Stimulated activated CD4-positive, alpha-beta T cell treated with anti-CD3 and anti-CD28 coated beads, Interleukin-12 subunit alpha, Interleukin-12 subunit beta, amount 100 ng/mL, for 24 hours (primary cell): ENCODE results near the gene SASH1.
"Not testable (repeated sequence)": the region's sequence is repeated elsewhere in the genome, so short reads cannot be mapped to it uniquely, and the experiment has no call there.

Experiments
- DNase-seq, 2 experiments: peaks; one replicate each; pipeline ENCODE4 v3.0.0-alpha.2; 2020; ENCODE audit warnings: low read depth in 2 of 2

SASH1 gene

GRCh38 chr6:148328876-148329555 is 13.6 kb upstream of the SASH1 start:
- DNase-seq, result no peak

DNA sequence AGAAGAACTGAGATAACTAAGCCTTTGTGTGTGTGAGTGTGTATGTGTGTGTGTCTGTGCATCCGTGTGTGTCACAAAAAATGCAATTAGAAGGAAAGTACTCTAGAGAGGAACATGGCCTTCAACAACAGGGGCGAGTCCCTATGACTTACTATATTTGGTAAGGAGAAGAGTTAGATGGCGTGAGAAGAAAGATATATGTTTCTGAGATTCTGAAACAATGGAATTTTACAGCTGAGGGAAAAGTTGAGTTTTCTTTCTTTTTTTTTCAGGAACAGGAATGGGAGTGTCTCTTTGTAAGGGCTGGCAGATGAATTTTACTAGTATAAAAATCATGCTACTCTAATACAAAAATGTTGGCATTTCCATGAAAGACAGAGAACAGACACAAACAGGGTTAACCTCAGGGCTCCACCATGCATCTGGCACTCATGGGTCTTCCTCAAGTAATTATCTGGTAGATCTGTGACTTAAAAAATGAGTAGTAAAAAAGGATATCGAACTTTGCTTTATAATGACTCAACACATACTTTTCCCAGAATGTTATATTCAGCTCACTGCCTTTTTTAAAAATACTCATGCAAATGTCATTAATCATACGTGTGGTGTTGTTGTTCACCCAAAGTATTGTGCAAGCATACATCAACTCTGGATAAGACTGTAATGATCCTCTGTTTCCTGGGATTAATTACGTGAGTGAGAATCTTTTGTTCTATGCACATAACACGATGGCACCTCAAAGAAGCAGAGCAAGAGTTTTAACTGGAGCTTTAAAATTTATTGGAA is 12.8 kb upstream of the SASH1 start:
- no peak for DNase-seq

DNA sequence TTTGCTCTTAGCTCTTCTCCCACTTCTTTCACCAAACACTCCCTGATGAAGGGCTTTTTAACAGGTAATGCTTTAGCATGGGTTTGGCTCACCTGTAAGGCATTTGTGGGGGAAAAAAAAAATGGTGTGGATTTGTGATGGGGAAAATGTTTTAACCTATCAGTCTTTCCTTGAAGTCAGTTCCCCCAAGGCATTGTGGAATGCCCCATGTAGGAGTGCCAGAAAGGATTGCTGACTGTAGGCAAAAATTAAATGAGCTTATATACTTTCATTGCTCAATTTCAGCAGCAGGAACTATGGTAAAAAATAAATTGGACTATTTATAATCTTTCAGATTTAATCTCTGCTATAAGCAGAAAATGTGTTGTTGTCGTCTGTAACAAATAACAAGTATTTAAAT is 10.6 kb upstream of the SASH1 start:
- DNase-seq, result no peak

DNA sequence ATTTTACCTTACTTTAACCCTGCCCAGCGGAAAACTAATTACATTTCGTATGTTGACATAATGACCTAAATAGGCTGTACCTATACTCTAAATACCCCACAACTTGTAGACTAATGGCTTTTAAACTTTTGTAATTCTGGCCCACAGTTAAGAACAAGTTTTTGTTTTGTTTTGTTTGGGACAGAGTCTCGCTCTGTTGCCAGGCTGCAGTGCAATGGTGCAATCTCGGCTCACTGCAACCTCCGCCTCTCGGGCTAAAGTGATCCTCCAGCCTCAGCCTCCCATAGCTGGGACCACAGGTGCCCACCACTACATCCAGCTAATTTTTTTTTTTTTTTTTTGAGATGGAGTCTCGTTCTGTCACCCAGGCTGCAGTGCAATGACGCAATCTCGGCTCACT is 5.7 kb upstream of the SASH1 start:
- DNase-seq, result no peak

DNA sequence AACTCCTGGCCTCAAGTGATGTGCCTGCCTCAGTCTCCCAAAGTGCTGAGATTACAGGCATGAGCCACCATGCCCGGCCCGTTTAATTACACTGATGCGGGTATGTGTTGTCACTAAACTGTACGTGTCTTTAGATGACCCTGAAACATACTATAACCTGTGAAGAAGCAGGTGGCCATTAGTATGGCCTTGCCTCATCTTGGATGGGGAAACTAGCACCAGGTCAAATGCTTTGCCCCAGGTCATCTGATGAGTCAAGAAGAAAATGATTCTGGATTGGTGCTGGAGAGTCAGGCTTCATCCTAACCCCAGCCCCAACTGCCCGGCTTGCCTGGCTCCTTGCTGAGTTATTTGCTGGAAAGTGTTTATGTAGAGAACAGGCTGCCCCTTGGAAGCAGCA is 2.9 kb upstream of the SASH1 start:
- no peak for DNase-seq

DNA sequence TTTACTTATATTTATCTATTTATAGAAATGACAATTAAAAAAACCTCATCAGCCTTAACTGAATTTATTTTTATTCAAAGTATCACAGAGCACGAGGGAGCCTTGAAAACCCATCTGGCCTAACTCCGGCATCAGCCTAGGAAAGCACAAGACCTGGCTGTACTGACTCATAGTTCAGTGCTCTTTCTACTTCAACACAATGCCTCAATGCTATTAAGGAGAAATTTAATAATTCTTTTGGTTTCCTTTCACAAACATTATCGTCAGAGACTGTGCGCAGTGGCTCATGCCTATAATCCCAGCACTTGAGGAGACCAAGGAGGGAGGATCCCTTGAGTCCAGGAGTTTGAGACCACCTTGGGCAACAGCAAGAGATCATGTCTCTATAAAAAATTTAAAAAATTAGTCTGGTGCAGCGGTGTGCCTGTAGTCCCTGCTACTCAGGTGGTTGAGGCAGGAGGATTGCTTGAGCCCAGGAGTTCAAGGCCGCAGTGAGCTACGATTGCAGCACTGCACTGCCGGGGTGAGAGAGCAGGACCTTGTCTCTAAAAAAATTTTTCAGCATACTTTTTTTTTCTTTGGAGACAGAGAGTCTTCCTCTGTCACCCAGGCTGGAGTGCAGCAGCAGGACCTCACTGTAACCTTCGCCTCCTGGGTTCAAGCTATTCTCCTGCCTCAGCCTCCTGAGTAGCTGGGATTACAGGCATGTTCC is 1.9 kb upstream of the SASH1 start:
- DNase-seq, result no peak

DNA sequence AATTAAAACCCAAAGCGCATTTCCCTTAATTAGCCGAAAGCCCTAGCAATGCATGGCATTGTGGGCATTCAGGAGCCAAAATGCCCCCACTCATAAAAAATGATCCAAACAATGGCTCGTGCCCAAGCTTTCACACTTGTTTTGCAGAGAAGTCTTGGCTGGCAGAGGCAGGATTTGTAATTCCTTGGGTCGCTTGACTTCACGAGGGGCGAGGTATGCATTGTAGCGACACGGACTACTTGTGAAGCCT is 613 bp upstream of the SASH1 start:
- no peak for DNase-seq

GRCh38 chr6:148343047-148343782 is 577 bp downstream of the SASH1 start:
- DNase-seq, result no peak

DNA sequence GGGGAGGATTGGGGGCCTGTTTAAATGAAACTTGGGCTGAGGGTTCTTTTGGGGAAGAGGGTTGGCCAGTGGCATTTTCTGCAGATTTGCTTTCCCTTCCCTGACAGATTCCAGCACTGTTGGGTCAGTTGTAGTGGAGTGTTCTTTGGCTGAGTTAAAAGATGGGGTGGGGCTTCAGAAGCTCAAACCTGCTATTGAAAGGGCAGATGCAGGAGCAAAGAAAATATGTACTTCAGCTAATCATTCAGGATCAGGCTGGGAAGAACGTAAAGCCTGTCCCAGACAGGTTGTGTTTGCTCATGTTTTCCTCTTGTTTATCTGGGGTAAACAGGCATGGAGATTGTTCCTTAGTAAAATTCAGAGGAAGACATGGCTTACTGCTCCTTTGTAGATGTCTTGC is 2.5 kb downstream of the SASH1 start:
- DNase-seq, result no peak

GRCh38 chr6:148345578-148345977 is 2.9 kb downstream of the SASH1 start:
- no peak for DNase-seq

DNA sequence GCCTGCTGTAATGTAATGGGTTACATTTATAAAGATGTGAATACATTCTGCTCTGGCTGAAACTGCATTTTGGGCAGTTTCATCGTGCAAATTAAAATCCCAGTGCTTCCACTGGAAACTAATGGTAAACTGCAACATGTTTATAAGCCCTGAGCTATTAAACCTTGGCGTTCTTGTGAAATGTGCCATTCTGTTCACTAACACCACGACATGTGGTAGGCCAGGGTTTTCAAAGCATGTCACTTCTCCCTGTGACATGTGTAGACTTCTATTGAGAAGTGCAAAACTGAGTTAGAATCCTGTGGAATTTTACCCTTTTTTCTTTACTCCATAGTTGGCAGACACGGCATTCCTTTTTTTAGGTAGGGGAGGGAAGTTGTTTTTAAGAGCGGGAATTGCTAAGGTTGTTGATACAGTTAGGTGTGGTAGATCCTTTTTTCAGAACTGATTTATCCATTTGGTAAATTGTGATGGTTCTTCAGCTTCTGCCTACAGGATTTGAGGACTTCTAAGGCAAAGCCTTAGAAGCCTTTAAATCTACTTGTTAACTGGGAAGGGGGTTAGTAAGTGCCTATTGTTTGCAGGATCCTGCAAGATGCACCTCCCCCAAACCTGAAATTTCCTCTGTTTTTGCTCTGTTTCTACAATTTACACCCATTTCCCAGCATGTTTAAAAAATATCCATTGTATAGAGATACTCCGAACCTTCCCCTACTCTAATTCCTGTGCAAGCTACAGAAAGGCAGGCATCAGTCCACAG is 4.2 kb downstream of the SASH1 start:
- DNase-seq, result no peak

DNA sequence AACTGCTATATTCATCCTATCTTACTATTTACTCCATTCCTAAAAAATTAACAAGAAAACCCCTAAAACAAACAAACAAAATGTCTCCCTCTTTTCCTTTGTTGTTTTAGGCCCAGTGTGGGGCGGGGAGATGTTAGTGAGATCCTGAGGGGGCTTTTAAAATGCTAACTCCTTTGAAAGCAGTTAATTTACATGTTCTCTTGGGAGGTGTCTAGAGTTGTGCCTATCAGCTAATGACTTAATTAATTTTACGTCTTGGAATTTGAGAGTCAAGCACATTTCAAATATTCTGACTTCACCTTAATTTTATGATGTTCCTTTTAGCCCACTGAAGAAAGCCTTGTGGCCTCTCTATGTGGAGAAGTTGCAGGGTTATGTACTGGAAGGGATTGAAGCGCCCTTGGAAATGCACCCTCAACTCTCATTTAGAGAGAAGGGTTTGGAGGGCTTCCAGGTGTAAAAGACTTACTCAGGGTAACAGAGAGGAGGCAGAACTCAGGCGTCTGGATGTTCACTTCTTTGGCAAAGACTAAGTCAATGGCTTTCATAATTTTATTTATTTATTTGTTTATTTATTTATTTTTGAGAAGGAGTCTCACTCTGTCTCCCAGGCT is 4.9 kb downstream of the SASH1 start:
- no peak for DNase-seq

GRCh38 chr6:148348335-148348734 is 5.7 kb downstream of the SASH1 start:
- DNase-seq, result no peak

GRCh38 chr6:148348778-148349177 is 6.1 kb downstream of the SASH1 start:
- DNase-seq, result no peak

DNA sequence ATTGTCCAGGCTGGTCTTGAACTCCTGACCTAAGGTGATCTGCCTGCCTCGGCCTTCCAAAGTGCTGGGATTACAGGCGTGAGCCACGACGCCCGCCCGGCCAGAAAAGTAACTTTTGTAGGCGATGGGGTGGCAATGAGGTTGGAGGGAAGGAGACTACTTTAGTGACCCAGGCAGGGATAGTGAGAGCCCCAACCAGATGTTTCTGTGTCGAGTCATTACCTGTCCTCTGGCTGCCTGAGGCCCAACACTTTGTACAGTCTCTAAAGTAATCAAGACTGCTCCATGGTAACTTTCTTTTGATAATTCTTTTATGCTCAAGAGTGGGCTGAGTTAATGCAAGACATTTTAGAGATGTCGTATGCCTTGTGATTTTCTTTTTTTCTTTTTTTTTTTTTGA is 6.8 kb downstream of the SASH1 start:
- no peak for DNase-seq

DNA sequence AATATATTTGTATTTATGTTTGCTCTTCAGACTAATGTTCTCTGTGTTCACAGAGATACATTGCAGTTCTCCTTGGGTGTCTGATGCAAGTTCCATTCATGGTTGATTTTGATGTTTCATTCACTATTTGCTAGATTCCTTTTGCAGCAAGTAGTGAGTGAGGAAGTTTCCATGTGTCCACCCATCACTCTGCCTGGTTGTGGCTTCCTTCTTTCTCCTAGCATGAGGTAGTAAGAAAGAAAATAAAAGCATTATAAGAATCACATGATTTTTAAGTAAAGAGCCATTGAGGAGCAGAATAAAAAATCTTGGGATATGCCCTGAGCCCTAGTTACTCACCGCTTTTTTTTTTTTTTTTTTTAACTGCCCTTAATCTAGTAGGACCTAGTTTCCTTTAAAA is 8.7 kb downstream of the SASH1 start:
- no peak for DNase-seq

GRCh38 chr6:148352421-148352820 is 9.8 kb downstream of the SASH1 start:
- DNase-seq, result not testable (repeated sequence)

DNA sequence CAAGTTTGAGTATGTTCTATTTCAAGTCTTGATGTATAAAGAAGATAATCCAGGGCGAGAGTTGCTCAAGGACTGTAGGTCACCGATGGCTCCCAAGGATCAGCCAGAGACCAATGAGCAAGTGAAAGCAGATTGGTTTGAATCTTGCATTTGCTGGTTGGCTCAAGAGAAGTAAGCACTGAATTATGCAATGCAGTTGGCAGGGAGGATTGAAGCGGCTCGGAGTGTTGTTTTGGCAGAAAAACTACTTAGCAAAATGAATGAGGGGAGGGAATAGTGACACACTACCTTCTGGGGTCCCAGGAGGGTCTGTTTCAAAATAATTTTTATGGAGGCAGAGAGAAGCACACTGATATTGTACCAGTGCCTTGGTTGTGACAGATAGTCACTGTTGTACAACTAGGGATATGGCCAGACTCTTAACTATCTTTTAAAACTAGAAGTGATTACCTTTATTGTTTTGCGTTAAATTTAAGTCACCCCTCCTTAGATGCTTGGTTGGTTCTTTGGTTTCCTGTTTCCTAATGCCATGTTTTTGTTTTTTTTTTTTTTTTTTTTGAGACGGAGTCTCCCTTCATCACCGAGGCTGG is 15.7 kb downstream of the SASH1 start:
- DNase-seq, result no peak

DNA sequence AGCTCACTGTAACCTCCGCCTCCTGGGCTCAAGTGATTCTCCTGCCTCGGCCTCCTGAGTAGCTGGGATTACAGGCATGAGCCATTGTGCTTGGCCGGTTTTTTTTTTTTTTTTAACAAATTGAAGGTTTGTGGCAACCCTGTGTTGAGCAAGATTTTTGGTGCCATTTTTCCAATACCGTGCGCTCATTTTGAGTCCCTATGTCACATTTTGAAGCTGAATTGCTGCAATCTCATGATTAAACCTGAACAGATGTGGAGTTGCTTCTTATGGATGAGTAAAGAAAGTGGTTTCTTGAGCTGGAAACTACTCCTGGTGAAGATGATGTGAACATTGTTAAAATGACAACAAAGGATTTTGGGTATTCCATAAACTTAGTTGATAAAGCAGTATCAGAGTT is 16.6 kb downstream of the SASH1 start:
- no peak for DNase-seq

DNA sequence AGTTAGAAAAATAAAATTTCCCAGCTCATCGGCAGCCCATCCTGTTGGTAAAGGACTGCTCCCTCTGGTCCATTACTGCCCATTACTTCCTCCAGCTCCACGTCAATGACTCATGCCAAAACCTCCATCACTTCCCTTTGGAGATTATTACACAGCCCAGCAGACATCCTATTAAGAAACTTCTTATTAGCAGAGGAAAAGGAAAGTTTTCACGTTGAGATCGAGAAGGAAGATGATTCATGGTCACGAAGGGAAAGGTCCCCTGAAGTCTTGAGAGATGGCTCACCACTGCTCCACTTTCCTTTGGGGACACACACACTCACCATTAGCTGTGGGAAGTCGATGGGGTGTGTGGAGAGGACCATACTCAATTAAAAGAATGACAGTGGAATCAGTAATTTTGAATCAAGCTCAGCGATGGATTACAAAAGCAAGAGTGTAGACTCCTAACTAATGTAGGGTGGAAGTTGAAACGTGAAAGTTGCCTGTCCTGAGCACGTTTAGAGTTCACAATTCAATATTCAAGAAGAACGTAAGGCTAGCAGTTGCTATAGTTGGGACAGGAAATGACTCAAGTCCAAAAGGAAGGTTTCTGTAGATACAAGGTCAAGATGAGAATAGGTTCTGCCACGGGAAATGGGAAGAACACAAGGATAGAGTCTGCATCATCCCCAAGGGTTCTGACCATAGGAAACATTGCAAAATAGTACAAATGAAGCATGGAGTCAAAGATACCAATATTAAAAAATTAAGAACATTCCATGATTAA is 21.6 kb downstream of the SASH1 start:
- no peak for DNase-seq
